HG02759 (cell line): Measurements from ENCODE around the gene GM2A.

Experiments
- ATAC-seq: cut with Tn5 transposase; IDR thresholded peaks from one replicate; pipeline ENCODE4 v1.9.1; 2021; ENCODE audit warnings: mild to moderate bottlenecking, moderate library complexity; ENCODE audit not compliant: unreplicated experiment

GM2A gene

GRCh38 chr5:151252762-151253604 is at the start of gene GM2A:
TSS of gene GM2A (plus strand) at chr5:151253185. CDS start at chr5:151253217, 32 bp downstream.
- peak; percentile 77 for ATAC-seq

DNA sequence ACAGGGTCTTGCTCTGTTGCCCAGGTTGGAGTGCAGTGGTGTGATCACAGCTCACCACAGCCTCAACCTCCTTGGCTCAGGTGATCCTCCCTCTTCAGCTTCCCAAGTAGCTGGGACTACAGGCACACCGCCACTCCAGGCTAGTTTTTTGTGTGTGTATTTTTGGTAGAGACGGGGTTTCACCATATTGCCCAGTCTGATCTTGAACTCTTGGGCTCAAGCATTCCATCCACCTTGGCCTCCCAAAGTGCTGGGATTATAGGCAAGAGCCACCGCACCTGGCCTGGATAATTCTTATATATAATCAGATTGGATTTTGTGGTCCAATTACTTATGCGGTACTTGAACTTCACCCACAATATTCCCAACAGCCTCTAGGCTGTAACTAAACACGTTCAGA is 48.9 kb upstream of the GM2A start:
- ATAC-seq = no peak

DNA sequence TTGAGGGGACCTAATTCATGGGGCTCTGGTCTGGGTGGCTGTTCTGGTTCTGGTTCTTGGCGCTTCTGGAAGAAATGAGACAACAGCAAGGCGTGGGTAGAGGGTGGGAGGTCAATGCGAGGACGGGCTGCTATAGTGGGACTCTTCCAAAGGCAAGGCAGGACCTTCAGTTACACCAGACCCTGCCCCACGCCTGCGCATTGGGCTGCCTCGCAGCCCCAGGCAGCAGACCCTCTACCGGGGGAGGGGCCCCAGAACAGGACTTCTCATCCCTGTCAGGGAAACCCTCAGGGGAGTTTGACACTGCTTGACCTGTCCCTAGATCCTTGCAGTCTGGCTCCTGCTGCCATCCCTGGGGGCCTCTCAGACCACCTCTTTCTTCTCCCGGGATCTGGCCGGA is 47.6 kb upstream of the GM2A start:
- no peak for ATAC-seq

DNA sequence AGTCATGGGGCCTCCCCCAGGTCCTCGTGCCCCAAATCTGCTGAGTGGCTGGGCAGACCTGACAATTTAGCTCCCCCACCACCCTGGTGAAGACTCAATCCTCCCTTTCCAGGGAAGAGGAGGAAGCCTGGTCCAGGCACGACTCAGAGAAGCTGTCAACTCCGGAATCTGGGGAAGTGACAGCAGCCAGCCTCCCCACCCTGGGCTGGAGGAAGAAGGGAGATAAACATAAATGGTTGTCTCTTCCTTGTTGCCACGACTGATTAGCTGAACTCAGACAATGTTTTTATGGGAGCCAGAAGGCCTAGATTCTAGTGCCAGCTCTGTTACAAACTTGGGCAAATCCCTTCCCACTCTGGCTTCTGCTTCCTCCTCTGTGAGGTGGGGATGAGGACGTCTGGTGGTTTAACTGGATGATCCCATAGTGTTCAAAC is 44.5 kb upstream of the GM2A start:
- ATAC-seq = no peak

DNA sequence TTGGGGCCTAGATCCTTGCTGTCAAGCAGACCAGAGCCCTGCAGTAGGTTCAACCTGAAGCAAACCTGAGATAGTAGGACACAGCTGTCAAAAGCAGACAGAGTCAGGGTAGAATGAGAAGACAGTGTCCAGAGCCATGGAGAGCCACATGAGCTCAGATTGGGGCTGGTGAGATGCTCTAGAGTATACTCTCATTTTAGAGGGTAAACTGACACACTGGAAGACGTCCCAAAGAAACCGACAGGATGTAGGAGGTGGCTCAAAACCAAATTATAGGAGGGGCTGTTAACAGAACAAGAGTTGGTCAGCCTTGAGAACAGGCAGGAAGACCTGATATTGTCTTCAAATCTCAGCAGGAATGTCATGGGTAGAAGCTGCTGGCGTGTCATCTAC is 40.6 kb upstream of the GM2A start:
- no peak for ATAC-seq

GRCh38 chr5:151213803-151214613 is 39.0 kb upstream of the GM2A start:
- ATAC-seq = peak; percentile 80

- ATAC-seq = peak; percentile 58
These were observed 38.1 kb upstream of the GM2A start for GRCh38 chr5:151214614-151215545.

DNA sequence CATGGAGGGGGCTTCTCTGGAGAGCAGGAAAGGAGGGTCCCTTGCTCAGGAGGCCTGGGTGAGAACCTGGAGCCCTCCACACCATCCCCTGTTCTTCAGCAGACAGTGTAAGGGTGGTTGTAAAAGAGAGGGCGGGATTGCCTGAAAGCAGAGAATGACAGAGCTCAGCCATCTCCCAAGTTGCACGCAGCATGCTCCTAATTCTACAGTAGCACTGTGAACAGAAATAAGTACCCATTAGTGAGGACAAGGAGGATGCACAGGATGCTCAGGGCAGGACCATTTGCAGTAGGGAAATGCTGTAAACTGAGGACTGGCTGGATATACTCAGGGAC is 37.5 kb upstream of the GM2A start:
- ATAC-seq = no peak

DNA sequence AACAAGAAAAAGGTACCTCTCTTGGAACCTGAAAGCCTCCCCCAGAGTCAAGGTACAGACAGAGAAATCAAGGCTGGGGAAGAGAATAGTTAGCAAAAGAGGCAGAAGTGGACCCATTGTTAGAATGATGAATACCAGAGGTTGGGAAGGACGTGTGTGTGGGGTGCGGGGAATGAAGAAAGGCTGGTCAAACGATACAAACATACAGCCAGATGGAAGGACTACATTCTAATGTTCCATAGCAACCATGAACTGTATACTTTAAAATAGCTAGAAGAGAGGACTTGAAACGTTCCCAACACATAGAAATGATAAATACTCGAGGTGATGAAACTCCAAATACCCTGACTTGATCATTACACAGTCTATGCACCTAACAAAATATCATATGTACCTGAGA is 36.2 kb upstream of the GM2A start:
- no peak for ATAC-seq

- ATAC-seq = no peak
These were observed 34.8 kb upstream of the GM2A start for GRCh38 chr5:151218177-151218576.

DNA sequence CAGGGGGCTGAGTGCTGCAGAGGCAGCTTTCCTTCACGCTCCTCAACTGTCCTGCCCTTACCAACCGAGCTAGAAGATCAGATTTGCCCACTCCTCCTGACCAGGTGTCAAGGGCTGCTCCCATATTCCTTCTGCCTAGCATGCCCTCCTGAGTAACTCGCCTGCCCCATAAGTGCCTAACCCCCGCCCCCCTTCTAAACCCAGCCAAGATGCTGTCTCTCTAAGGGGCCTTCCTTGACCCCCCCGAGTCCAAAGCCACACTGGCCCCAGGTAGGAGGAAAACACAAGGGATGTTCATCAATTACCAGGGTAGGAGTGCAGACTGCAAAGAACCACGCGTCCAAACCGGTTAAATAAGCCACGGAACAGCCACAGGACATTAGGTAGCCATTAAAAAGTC is 33.8 kb upstream of the GM2A start:
- no peak for ATAC-seq

DNA sequence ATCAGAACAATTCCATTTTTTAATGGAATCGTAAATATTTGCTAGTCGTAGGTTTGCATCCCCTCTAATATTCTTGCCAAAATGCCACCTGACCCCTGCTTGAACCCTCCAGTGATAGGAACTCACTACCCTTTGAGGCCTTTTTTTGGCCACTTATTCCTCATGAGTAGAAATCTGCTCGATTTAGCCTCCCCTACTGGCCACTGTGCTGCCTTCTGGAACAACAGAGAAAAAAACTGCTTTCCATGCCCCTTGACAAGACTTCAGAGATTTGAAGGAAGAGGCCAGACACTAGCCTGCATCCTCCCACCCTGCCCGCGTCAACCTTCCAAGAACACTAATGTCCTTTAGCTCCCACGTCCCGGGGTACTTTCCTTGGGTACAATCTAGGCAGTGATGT is 33.2 kb upstream of the GM2A start:
- ATAC-seq = no peak

DNA sequence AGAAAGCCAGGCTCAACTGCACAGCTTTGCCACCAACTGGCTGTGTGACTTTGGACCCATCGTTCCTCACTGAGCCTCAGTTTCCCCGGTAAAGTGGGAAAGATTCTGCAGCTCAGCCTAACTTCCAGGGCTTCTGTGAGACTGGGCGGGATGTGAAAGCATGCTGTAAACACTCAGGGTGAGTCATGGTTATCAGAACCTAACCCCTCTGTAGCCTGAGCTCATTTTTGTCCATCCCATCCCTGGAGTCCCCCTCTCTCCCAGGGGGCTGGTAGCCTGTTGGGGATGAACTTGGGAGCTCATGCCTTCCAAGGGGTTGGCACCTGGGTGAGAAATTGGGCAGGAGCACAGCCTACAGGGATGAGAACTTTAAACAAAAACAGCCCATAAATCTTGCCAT is 31.4 kb upstream of the GM2A start:
- ATAC-seq = no peak

- no peak for ATAC-seq
These were observed 30.8 kb upstream of the GM2A start for GRCh38 chr5:151222054-151222789.

- ATAC-seq = peak; percentile 74
These were observed 30.1 kb upstream of the GM2A start for GRCh38 chr5:151222790-151223446.

- peak; percentile 78 for ATAC-seq
These were observed 29.3 kb upstream of the GM2A start, which contains the start of gene CCDC69 for GRCh38 chr5:151223447-151224264. TSS of gene CCDC69 (minus strand) at chr5:151224092. CDS start at chr5:151223970, 122 bp downstream.

DNA sequence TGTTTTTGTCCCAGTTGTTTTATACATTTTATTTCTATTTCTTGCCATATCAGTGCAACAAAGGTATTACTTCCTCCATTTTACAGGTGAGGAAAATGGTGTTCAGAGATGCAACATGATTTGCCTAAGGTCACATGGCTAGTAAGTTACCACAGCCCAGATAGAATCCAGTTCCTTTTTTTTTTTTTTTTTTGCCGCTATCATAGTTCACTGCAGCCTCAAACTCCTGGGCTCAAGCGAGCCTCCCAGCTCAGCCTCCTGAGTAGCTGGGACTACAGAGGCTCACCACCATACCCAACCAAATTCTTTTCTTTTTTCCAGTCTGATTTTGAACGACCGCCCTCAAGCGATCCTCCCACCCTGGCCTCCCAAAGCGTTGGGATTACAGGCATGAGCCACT is 28.6 kb upstream of the GM2A start:
- no peak for ATAC-seq

DNA sequence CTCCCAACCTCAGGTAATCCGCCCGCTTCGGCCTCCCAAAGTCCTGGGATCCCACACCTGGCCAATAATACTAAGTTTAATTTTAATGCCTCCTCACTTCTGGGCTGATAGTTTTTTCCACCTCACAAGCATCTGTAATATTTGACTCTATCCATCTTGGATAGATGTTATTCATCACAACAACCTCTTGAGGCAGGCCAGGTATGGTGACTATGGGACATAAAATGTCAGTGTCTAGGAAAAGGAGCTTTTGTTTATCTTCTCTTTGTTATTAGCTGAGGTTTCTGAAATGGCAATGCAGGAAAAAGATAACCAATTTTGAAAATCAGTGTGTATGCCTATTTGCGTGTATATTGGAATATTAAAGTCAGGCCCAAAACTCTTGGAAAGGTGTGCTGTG is 27.9 kb upstream of the GM2A start:
- ATAC-seq = no peak

DNA sequence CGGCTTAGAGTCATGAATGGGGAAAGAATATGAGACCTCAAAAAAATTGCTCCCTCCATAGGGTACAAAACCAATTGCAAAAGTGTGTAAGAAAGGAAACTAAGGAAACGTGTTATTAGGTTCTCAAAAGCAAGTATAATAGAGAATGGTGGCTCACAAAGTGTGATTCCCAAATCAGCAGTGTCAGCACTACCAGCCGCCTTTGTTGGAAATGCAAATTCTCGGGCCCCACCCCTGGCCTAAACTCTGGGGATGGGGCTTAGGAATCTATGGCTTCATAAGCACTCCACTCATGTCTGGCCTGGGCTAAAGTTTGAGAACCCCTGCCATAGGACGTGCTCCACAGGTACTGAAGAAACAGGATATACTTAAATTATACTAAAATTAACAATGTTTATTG is 27.5 kb upstream of the GM2A start:
- no peak for ATAC-seq
